ENCODE measurements around the gene EMILIN1.

The EMILIN1 gene

DNA sequence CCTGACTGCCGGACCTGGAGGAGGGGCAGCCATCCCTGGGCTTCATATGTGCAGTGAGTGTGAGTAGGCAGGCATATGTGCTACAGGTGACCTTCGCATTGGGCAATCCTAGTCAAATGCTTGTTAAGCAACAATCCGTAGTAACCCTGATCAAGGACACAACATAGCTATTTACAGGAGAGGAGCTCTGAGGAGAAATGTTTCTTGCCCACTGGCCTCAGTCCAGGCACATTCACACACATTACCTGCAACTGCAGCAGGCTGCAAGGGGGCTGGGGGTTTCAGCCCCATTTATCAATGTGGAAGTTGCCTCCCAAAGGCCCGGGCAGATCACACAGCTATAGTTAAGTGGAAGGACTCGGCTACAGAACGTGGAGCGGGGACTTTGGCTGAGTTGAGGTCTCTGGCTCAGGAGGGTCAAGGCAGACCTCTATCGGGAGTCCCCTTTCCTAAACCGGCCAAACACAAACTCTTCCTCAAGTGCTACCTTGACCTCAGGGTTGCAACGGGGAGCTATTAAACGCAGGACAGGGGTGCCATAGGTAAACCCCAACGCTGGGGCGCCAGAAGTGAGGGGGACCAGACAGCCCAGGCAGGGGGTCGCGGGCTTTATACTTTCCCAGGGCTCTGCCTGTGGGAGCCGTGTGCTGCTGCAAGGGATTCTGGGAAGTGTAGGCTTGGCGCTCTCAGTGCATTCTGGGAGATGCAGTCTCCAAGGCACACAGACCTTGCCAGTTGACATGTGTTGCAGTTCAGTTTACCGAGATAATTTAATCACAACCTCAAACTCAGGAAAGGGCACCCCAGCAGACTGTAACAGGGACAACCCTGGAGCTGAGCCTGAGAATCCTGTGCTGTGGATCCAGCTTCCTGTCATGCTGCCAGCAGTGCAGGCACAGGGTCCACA is 17.6 kb downstream of the EMILIN1 start:
- DNase-seq (ENCODE audit: low read depth): no peak
- TF ChIP-seq, protein P1, sequence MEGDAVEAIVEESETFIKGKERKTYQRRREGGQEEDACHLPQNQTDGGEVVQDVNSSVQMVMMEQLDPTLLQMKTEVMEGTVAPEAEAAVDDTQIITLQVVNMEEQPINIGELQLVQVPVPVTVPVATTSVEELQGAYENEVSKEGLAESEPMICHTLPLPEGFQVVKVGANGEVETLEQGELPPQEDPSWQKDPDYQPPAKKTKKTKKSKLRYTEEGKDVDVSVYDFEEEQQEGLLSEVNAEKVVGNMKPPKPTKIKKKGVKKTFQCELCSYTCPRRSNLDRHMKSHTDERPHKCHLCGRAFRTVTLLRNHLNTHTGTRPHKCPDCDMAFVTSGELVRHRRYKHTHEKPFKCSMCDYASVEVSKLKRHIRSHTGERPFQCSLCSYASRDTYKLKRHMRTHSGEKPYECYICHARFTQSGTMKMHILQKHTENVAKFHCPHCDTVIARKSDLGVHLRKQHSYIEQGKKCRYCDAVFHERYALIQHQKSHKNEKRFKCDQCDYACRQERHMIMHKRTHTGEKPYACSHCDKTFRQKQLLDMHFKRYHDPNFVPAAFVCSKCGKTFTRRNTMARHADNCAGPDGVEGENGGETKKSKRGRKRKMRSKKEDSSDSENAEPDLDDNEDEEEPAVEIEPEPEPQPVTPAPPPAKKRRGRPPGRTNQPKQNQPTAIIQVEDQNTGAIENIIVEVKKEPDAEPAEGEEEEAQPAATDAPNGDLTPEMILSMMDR (IDR thresholded peaks at IDR 0.05; ENCODE audit: control insufficient read depth, extremely low read depth, insufficient read depth): no peak
- H3K4me3 ChIP-seq (ENCODE audit: low read depth, low read length): no peak overlapping the region

DNA sequence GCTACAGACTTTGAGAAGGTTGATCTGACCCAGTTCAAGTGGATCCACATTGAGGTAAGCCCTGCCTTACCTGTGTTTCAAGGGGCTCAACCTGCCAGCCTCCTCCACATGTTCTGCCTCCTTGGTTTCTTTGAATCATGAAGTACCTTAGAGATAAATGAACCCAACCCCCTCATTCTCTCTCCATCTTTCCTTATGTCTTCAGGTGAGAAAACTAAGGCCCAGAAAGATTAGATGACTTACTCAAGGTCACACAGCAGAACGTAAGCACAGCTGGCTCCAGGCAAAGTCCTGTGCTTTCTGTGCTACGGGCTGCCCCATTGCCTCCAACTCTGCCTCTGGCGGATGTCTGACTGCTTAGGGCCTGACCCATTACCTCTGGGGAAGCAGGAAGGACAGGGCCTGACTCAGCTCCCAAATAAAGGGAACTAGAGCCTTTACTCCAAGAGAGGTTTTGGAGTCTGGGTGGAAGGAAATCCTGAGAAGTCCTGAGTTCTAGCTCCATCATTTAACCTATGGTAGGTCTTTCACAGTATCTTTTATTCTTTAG is 18.4 kb downstream of the EMILIN1 start:
- no peak overlapping the region for H3K4me3 ChIP-seq (ENCODE audit: low read depth, low read length)
- DNase-seq (ENCODE audit: low read depth): no peak
- TF ChIP-seq, protein P1 (IDR thresholded peaks at IDR 0.05; ENCODE audit: control insufficient read depth, extremely low read depth, insufficient read depth): no peak

DNA sequence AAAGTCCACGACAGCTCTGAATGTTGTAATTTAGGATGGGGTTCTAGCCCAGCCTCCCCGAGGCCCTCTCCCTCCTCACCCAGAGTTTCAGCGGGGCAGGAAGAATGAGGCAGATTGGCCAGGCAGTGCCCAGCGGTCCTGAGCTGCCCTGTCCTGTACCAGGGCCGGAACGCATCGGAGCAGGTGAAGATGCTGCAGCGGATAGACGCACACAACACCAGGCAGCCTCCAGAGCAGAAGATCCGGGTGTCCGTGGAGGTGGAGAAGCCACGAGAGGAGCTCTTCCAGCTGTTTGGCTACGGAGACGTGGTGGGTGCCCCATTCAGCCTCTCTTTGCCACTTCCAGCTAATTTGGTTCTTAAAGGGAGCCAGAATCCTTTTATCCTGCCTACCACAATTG is 18.9 kb downstream of the EMILIN1 start:
- TF ChIP-seq, protein P1 (IDR thresholded peaks at IDR 0.05; ENCODE audit: control insufficient read depth, extremely low read depth, insufficient read depth): no peak
- H3K4me3 ChIP-seq (ENCODE audit: low read depth, low read length): no peak overlapping the region
- no peak for DNase-seq (ENCODE audit: low read depth)

DNA sequence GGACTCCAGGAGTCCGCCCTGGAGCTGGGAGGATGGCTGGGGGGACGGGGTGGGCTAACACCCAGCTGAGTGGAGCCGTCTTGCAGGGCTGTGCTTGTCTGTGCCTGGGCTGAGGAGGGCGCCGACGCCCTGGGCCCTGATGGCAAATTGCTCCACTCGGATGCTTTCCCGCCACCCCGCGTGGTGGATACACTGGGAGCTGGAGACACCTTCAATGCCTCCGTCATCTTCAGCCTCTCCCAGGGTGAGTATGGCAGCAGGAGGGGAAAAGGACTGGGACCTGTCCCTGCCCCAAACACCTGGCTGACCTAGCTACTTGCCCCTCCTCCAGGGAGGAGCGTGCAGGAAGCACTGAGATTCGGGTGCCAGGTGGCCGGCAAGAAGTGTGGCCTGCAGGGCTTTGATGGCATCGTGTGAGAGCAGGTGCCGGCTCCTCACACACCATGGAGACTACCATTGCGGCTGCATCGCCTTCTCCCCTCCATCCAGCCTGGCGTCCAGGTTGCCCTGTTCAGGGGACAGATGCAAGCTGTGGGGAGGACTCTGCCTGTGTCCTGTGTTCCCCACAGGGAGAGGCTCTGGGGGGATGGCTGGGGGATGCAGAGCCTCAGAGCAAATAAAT is 21.0 kb downstream of the EMILIN1 start:
- TF ChIP-seq, protein P1 (IDR thresholded peaks at IDR 0.05; ENCODE audit: control insufficient read depth, extremely low read depth, insufficient read depth): no peak
- H3K4me3 ChIP-seq (ENCODE audit: low read depth, low read length): no peak overlapping the region
- DNase-seq (ENCODE audit: low read depth): no peak

DNA sequence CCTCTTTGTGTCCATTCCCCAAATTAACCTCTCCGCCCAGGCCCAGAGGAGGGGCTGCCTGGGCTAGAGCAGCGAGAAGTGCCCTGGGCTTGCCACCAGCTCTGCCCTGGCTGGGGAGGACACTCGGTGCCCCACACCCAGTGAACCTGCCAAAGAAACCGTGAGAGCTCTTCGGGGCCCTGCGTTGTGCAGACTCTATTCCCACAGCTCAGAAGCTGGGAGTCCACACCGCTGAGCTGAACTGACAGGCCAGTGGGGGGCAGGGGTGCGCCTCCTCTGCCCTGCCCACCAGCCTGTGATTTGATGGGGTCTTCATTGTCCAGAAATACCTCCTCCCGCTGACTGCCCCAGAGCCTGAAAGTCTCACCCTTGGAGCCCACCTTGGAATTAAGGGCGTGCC is 21.6 kb downstream of the EMILIN1 start:
- no peak overlapping the region for H3K4me3 ChIP-seq (ENCODE audit: low read depth, low read length)
- TF ChIP-seq, protein P1 (IDR thresholded peaks at IDR 0.05; ENCODE audit: control insufficient read depth, extremely low read depth, insufficient read depth): no peak
- no peak for DNase-seq (ENCODE audit: low read depth)

DNA sequence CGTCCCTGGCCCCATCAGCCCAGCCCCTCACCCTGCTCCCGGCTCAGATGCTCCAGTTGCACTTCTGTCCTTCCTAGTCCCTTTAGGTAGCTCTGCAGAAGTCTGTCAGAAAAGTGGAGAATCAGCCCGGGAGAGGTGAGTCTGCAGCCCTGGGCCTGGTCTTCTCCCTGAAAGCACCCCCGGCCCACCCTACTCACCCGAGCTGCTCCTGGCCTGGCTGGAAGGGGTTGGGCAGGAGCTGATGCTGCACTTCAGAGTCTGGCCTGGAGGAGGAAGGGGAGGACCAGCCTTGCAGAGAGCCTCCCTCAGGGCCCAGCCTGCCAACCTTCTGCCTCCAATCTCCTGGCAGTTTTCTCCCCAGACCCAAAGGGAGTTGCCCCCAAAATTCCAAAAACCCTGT is 23.9 kb downstream of the EMILIN1 start:
- DNase-seq (ENCODE audit: low read depth): no peak
- H3K4me3 ChIP-seq (ENCODE audit: low read depth, low read length): no peak overlapping the region
- TF ChIP-seq, protein P1 (IDR thresholded peaks at IDR 0.05; ENCODE audit: control insufficient read depth, extremely low read depth, insufficient read depth): no peak

Measured in LNCaP clone FGC (cell line).